ENCODE data around the gene TSPAN16.

TSPAN16 gene

GRCh38 chr19:11291415-11291814 lies 4.5 kb upstream of the TSPAN16 start:
- no peaks in the 10 kb centered on the region for H3K9me3 ChIP-seq (replicated peaks; ENCODE audit: insufficient read depth, low read length)
- H3K9ac ChIP-seq (ENCODE audit: low read length): no peak overlapping the region
- H3K4me1 ChIP-seq (ENCODE audit: low read length): peaks cover 4% of the 10 kb centered on the region; the same call in 1 of the 2 replicates
- no peaks in the 10 kb centered on the region for H3K36me3 ChIP-seq (replicated peaks; ENCODE audit: insufficient read depth, low read length)
- H3K4me3 ChIP-seq (ENCODE audit: low read length): no peak overlapping the region
- H2AFZ ChIP-seq (ENCODE audit: low read length): no peak overlapping the region
- no peak overlapping the region for H3K27ac ChIP-seq (ENCODE audit: low read length)
- H3K9me2 ChIP-seq (replicated peaks; ENCODE audit: insufficient read depth, low read length): no peaks in the 10 kb centered on the region
- no peak overlapping the region for H3K4me2 ChIP-seq (ENCODE audit: low read depth, low read length)
- no peak for TF ChIP-seq CTCF (IDR thresholded peaks at IDR 0.05; ENCODE audit: low read length)
- no peaks in the 10 kb centered on the region for H3K79me2 ChIP-seq (ENCODE audit: low read length)
- H4K20me1 ChIP-seq (ENCODE audit: insufficient read depth, low read length): no peaks in the 10 kb centered on the region
- DNase-seq: no peak
- H3F3A ChIP-seq (ENCODE audit: insufficient read depth, low read length): no peaks in the 10 kb centered on the region
- H3K27me3 ChIP-seq (replicated peaks; ENCODE audit: insufficient read depth, low read length): peaks cover 85% of the 10 kb centered on the region

- Histone ChIP-seq H4K20me1 (ENCODE audit: insufficient read depth, low read length) (no peaks in the 10 kb centered on the region), H3K9ac (ENCODE audit: low read length) (no peak overlapping the region), H3F3A (ENCODE audit: insufficient read depth, low read length) (no peaks in the 10 kb centered on the region), H3K36me3 (replicated peaks; ENCODE audit: insufficient read depth, low read length) (no peaks in the 10 kb centered on the region), H3K27me3 (replicated peaks; ENCODE audit: insufficient read depth, low read length) (peaks cover 85% of the 10 kb centered on the region), H3K9me3 (replicated peaks; ENCODE audit: insufficient read depth, low read length) (no peaks in the 10 kb centered on the region), H3K4me3 (ENCODE audit: low read length) (no peak overlapping the region), H3K9me2 (replicated peaks; ENCODE audit: insufficient read depth, low read length) (no peaks in the 10 kb centered on the region), H3K4me2 (ENCODE audit: low read depth, low read length) (no peak overlapping the region), H3K4me1 (ENCODE audit: low read length) (peaks cover 4% of the 10 kb centered on the region; the same call in 1 of the 2 replicates), H2AFZ (ENCODE audit: low read length) (no peak overlapping the region), H3K79me2 (ENCODE audit: low read length) (no peaks in the 10 kb centered on the region), H3K27ac (ENCODE audit: low read length) (no peak overlapping the region)
- no peak for DNase-seq
- TF ChIP-seq EZH2phosphoT487 (IDR thresholded peaks at IDR 0.05; ENCODE audit: low read length) (no peak), CTCF (IDR thresholded peaks at IDR 0.05; ENCODE audit: low read length) (no peak), EZH2 (optimal IDR thresholded peaks at IDR 0.05; ENCODE audit: low read depth, low read length) (no peak)
Measured at GRCh38 chr19:11291991-11292390, 4.0 kb upstream of the TSPAN16 start.

GRCh38 chr19:11293433-11294389 lies 2.2 kb upstream of the TSPAN16 start:
- Histone ChIP-seq H3K27ac (ENCODE audit: low read length) (no peak overlapping the region), H3K36me3 (replicated peaks; ENCODE audit: insufficient read depth, low read length) (no peaks in the 10 kb centered on the region), H3K9ac (ENCODE audit: low read length) (no peak overlapping the region), H3K4me1 (ENCODE audit: low read length) (peaks cover 4% of the 10 kb centered on the region; the same call in 1 of the 2 replicates), H4K20me1 (ENCODE audit: insufficient read depth, low read length) (no peaks in the 10 kb centered on the region), H3F3A (ENCODE audit: insufficient read depth, low read length) (no peaks in the 10 kb centered on the region), H3K4me3 (ENCODE audit: low read length) (peak overlapping the region; percentile 33; the same call in 1 of the 2 replicates), H3K9me3 (replicated peaks; ENCODE audit: insufficient read depth, low read length) (no peaks in the 10 kb centered on the region), H2AFZ (ENCODE audit: low read length) (0 out of 2 replicates have a peak overlapping the region, but pooled peaks have one; percentile 16), H3K27me3 (replicated peaks; ENCODE audit: insufficient read depth, low read length) (peaks cover 84% of the 10 kb centered on the region), H3K4me2 (ENCODE audit: low read depth, low read length) (peak overlapping the region; percentile 50; the same call in 1 of the 2 replicates), H3K9me2 (replicated peaks; ENCODE audit: insufficient read depth, low read length) (no peaks in the 10 kb centered on the region), H3K79me2 (ENCODE audit: low read length) (no peaks in the 10 kb centered on the region)
- peak; percentile 95 for TF ChIP-seq CTCF (IDR thresholded peaks at IDR 0.05; ENCODE audit: low read length)
- TF ChIP-seq EZH2 (optimal IDR thresholded peaks at IDR 0.05; ENCODE audit: low read depth, low read length): no peak
- no peak for TF ChIP-seq EZH2phosphoT487 (IDR thresholded peaks at IDR 0.05; ENCODE audit: low read length)
- peak; percentile 61 for DNase-seq

All from MM.1S (cell line).